GM18907 (cell line): Measurements from ENCODE around the gene POLR1D.

ENCODE experiments used
- ATAC-seq: cut with Tn5 transposase; IDR thresholded peaks from one replicate; pipeline ENCODE4 v1.9.1; 2021; ENCODE audit warnings: mild to moderate bottlenecking, moderate library complexity; ENCODE audit not compliant: unreplicated experiment

Gene POLR1D

DNA sequence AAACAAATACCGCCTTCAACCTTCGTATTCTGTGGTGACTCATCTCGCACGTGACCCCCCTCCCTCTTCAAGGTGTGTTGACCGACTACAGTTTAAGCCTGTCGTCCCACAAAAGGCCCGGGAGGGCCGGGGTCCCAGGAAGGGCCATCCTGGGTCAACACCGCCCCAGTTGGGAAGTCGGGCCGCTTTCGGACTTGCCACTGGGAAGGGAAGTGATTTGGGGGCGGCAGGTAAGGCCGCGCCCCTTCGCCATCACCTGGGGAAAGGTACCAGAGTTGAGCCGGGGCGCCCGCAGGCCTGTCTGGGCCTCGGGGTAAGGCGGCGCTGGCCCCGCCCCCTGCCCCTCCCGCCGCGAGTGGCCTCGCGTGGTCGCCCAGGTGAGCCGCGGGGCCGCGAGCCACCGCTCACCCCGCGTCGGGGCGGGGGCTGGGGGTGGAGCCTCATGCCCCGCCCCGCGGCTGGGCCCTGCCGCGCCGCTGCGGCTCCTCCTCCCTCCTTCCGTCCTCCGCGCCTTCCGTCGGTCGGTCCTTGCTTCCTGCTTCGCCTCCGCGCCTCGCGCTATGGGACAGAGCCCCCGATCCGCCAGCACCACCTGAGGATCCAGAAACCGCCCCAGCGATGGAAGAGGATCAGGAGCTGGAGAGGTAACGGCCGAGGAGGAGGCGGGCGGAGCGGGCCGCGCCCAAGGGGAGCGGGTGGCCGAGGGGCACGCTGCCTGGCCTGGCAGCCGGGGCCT is at the start of gene POLR1D:
POLR1D (plus strand) TSS at position 527 of the 736 bp plus-strand sequence; CDS start at position 619, 92 bp downstream.
- peak; percentile 56 for ATAC-seq

DNA sequence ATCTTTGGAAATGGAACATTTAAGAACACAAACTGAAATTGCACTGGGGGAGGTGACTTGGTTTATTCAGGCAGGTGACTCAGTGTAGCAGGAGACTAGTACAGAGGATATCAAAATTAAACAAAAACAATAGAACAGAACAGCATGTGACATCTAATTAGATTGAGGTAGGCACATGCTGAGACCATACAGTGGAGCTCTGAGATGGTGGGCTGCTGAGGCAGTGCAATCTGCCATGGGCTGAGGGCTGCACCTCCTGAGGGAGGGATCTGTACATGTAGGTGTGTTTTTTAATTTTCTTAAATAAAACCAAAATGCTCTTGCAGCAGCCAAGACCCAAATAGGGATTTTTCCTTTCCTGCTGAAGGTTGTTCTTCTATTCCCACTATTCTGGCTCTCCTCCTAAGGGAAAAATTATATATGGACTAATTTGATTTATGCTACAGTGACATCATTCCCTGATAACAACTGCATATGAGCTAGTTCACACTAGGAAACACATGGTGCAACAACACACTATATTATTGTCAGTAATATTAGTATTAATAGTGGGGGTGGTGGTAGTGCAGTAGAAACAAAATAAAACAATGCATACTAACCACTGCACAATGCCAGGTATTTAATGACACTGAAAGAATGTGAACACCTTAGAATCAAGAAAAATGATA is 49.3 kb upstream of the POLR1D start:
- ATAC-seq = no peak

DNA sequence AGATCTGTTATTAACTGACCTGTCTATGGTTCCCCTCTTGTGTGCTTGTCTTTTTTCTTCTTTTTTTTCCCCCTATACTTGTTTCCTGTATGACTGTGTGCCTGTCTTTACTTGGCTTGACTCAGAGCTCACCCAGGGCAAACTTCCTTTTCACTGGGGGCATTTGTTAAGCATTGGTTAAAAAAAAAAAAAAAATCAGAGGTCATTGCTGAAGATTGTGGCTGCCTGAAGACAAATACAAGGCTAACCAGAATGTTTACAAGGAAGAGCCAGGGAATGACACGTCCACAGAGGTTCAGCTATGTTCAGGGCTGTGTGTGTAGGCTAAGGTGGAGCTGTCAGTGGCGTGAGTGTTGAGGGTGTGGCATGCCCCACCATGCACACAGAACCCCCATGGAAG is 48.4 kb upstream of the POLR1D start:
- ATAC-seq = no peak

DNA sequence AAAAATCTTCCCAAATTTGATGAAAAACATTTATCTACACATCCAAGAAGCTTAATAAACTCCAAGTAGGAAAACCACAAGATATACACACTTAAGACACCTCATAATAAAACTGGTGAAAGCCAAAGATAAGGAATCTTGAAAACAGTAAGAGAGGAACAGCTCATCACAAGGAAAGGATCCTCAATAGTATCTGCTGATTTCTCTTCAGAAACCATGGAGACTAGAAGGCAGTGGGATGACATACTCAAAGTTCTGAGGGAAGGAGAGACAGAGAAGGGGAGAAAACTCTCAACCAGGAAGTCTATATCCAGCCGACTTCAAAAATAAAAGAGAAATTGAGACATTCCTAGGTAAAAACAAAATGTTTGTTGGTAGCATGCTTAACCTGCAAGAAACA is 47.0 kb upstream of the POLR1D start:
- ATAC-seq = no peak

GRCh38 chr13:27578121-27579030 is 43.3 kb upstream of the POLR1D start:
- no peak for ATAC-seq

- no peak for ATAC-seq
Measured at GRCh38 chr13:27583645-27584044, 38.0 kb upstream of the POLR1D start.

DNA sequence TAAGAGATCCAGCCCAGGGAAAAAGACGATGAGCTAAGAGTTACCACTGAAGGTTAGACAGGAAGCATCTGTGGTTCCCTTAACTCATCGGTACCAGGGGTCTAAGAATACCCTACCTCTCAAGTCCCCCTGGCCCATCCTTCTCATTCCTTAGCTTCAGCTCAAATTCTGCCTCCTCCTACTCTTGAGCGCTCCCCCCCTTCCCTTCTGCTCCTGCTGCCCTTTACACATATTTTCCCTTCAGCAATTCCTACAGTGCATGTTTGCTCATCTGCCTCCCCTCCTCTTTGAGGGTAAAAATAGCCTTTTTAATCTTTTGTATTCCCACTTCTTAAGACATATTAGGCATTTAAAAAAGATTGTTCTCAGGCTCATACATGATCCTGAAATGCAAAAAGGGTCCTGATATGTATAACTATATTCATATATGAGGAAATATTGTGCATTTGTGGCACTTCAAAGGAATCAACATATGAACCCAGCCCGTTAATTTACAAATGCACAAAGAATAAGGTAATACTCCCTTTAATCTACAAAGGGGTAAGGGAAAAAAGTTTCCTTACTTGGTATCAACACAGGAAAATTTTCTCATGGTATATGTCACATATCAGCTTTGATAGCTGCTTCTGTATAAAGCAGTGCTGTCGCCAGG is 34.5 kb upstream of the POLR1D start:
- ATAC-seq = no peak

DNA sequence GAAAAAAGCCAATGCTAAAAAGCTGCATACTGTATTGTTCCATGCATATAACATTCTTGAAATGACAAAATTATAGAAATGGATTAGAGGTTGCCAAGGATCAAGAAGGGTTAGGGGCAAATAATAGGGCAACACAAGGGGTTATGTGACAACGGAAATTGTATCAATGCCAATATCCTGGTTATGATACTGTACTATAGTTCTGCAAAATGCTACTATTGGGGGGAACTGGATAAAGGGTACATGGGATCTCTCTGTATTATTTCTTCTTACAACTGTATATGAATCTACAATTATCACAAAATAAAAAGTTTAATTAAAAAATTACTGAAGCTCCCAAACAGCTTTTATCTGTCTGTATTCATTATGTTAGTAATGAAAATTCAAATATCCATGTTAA is 33.3 kb upstream of the POLR1D start:
- ATAC-seq = no peak

- no peak for ATAC-seq
Measured at GRCh38 chr13:27592865-27593264, 28.8 kb upstream of the POLR1D start.

GRCh38 chr13:27593267-27593666 is 28.4 kb upstream of the POLR1D start:
- ATAC-seq = peak; percentile 76

- ATAC-seq = peak; percentile 47
Measured at GRCh38 chr13:27595055-27595811, 26.5 kb upstream of the POLR1D start.

DNA sequence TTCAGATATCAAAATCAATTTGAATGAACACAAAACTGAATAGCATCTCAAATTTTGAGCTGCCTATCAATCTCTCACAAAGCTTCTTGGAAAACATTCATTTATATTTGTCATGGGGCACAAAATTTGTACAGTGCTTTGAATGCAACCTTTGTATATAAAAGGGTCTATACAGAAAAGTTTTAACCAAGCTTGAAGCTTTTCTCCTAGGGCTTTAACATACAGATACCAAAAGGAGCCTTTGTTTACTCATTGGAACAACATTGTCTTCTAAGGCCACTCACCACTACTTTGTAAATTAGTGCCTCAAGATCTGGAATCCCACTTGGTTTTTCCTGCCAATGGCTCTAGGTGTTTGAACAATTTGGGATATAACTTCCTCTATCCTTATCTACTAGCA is 22.6 kb upstream of the POLR1D start:
- ATAC-seq = no peak

GRCh38 chr13:27599845-27600553 is 21.7 kb upstream of the POLR1D start:
- ATAC-seq = no peak

- ATAC-seq = no peak
Measured at GRCh38 chr13:27600711-27601110, 21.0 kb upstream of the POLR1D start.

- ATAC-seq = no peak
Measured at GRCh38 chr13:27601208-27601607, 20.5 kb upstream of the POLR1D start.

DNA sequence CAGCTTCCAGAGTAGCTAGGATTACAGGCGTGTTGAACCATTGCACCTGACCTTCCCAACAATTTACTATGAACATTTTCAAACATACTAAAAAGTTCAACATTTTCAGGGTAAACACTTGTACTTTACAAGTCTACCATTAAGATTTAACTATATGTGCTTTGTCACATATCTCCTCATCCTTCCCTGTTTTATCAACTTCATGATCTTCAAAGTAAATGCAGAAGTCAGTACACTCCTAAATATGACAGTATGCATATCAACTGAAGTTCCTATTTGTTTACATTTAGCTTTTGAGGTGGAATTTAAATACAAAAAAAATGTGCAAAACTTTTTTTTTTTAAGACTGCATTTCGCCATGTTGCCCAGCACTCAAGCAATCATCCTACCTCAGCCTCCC is 19.9 kb upstream of the POLR1D start:
- ATAC-seq = no peak

DNA sequence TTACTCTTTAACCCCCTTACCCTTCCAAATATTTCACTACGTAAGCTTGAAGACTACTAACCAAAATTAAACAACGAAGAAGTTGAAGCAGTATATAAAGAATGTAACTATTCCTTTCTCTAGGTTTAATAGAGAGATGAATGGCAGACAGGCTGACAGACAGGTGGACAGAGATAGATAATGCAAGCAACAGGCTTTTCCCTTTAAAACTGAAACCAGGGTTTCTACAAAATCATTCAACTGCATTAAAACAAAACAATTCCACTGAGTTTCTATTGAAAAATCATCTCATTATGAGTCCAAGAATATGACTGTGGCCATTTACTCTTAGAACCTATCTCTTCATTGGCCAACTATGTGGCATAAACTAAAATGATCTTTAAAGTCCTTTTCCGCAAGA is 16.6 kb upstream of the POLR1D start:
- no peak for ATAC-seq

DNA sequence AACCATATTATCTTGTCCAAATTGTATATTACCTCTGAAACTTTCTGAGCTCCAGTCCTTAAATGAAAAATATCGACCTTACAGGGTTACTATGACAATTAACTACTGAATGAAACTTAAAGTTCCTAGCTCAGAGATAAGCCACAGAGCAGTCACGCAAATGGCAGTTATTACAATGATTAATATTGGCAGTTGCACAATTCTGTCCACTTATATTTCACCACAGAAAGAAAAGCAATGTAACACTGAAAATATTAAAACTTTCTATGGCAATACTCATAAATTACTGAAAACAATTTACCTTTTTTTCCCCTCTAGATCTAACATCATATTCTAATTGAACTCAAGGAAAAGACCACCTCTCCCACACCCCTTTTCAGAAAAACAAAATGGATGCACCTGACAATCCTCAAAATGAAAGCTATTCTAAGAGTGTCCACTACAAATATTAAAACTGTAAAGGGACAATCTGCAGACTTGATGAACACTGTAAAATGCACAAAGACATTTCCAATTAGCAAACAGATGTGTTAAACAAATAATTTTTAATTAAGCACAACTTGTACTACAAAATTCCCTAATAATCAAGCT is 16.0 kb upstream of the POLR1D start:
- ATAC-seq = no peak

DNA sequence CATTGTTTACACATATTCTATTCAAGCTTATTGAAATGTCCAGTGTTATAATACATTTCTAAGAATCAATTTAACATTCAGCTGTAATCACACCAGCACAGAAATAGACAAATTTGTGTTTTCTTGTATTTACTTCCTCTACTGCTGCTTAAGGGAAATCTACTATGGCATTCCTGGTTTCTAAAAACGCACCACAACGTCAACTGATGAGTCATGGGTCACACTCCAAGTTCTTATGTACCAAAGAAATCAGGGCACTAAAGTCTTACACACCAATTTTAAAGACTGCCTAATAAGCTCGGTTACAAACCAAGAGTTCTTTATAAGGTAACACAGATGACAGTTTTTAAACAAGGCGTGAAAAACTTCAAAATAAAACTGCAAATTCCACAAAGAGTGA is 14.6 kb upstream of the POLR1D start:
- ATAC-seq = no peak
